Measurements from ENCODE around the gene PNMA6E. TPM values are rescaled to one million over a fixed set of nuclear protein-coding genes. Genes with fewer than 3 reads are reported as not detected.

Gene PNMA6E
- total RNA-seq: not detected in 2 replicates

DNA sequence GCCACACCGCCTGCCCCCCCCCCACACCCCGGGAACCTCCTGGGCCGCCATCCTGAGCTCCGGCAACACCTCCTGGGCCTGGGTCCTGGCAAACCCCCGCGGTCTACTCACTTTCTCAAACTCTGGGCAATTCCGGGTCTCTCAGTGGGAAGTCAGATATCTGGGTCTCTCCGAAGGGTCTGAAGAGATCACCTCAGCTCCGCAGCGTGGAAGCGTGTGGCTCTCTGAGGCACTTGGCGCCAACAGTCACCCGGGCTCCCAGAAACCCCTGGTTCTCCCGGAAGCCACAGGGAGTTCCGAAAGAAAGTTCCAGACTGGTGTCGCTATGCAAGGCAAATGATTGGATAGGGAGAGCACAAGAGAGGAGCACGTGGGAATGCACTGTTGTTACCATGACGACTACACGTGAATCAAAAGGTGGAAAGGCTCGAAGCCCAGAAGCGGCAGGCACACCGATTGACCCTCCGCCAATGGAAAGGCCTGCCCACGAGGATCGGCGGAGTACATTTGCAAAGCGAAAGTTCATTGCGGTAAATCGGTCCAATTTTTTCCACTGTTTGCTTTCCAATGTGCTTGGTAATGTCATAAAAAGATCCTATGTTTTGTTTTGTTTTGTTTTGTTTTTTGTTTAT, at the start of gene PNMA6E:
Gene PNMA6E (minus strand): TSS at position 218 of the 632 bp plus-strand sequence. CDS start 2,501 bp downstream, outside the sequence.
- TF ChIP-seq, protein P1, sequence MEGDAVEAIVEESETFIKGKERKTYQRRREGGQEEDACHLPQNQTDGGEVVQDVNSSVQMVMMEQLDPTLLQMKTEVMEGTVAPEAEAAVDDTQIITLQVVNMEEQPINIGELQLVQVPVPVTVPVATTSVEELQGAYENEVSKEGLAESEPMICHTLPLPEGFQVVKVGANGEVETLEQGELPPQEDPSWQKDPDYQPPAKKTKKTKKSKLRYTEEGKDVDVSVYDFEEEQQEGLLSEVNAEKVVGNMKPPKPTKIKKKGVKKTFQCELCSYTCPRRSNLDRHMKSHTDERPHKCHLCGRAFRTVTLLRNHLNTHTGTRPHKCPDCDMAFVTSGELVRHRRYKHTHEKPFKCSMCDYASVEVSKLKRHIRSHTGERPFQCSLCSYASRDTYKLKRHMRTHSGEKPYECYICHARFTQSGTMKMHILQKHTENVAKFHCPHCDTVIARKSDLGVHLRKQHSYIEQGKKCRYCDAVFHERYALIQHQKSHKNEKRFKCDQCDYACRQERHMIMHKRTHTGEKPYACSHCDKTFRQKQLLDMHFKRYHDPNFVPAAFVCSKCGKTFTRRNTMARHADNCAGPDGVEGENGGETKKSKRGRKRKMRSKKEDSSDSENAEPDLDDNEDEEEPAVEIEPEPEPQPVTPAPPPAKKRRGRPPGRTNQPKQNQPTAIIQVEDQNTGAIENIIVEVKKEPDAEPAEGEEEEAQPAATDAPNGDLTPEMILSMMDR (conservative IDR thresholded peaks at IDR 0.05; ENCODE audit: low read depth, low read length): no peak
- no peak for DNase-seq (ENCODE audit: low read depth)

DNA sequence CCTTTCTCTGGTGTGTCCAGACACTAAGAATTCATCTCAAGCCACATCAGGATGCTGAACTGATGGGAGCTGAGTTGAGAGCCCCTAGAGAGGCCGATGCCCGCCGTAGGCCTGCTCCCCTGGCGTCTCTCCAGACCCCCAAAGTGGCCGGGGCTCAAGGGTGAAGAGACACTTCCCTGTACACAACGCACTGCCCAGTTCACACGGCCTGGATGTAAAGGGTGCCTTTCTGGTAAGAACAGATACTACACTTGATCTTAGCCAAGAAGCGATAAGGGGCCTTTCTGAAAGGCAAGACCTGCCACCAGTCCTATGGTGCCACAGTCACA, 49.8 kb upstream of the PNMA6E start:
- no peak overlapping the region for H3K4me3 ChIP-seq (ENCODE audit: low read depth, low read length)
- TF ChIP-seq, protein P1 (conservative IDR thresholded peaks at IDR 0.05; ENCODE audit: low read depth, low read length): no peak
- DNase-seq (ENCODE audit: low read depth): no peak

More for the DNA sequence above, at the start of gene PNMA6E:
- no peak within 1 kb of the TSS for H3K4me3 ChIP-seq (ENCODE audit: low read depth, low read length)

DNA sequence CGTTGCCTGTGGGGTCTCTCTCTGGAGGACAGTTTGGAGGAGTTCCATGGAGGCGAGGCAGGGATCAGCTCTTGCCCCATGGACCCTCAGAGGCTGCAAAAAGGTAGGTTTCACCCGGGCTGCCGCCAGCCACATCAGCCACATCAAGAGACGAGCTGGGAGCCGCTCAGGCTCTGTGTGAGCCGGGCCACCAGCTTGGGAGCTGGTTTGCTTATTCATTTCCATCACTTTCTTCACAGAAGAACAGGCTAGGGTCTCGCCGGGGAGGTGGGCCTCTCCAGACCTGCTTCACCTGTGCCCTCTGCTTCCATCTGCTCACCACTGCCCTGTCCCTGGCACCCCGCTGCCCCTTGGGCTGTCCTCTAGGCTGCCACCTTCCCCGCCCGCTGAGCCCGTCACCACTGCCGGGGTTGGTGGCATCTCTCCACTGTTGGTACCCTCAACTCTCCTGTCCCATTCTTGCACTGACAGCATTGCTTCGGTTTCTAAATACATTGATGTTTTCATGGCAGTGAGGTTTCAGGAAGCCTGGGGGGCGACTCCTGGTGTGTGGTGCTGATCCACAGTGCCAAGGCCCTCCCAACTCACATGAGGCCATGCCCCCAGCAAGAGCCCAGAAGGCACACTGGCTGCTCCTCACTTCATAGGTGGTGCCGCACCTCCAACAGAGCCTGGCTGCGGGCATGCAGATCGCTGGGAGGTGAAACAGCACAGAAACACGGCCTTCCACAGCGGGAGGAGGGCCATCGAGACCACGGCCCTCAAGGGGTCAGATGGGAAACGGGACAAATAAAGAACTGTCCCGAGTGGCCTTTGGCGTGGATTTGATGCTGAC, 49.2 kb upstream of the PNMA6E start:
- no peak overlapping the region for H3K4me3 ChIP-seq (ENCODE audit: low read depth, low read length)
- TF ChIP-seq, protein P1 (conservative IDR thresholded peaks at IDR 0.05; ENCODE audit: low read depth, low read length): no peak
- DNase-seq (ENCODE audit: low read depth): no peak

DNA sequence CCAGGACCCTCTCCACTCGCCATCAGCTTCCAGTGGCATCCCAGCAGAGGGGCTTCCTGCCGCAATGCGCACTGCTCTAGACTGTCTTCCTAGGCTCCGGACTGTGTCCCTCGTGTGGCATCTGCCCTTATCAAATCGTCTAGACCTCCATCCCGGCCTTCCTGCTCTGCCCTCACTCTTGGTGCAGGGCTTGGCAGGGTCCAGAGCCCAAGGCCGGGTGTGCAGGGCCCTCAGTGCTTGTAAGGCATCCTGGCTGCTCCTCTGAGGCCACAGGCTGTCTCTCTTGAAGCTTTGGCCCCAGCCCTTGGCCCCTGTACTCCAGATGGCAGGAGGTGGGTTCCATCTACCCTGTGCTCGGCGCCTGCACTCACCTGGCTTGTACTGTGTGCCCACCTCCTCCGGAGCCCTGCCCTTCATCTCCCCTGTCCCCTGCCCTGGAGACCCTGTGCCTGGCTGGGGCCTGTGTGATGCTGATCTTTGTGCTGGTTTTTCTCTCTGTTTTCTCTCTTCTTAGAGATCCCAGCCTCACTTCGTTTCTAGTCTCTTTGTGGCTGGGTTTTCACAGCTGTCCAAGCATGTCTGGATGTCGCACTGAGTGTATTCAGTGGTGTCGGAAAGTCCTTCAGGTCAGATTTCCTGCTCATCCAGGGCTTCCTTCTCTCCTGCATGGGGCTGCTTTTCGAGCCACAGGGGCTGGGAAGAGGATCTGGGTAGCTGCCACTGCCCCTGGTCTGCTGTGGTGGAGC, 48.4 kb upstream of the PNMA6E start:
- no peak for DNase-seq (ENCODE audit: low read depth)
- TF ChIP-seq, protein P1 (conservative IDR thresholded peaks at IDR 0.05; ENCODE audit: low read depth, low read length): no peak
- H3K4me3 ChIP-seq (ENCODE audit: low read depth, low read length): no peak overlapping the region

DNA sequence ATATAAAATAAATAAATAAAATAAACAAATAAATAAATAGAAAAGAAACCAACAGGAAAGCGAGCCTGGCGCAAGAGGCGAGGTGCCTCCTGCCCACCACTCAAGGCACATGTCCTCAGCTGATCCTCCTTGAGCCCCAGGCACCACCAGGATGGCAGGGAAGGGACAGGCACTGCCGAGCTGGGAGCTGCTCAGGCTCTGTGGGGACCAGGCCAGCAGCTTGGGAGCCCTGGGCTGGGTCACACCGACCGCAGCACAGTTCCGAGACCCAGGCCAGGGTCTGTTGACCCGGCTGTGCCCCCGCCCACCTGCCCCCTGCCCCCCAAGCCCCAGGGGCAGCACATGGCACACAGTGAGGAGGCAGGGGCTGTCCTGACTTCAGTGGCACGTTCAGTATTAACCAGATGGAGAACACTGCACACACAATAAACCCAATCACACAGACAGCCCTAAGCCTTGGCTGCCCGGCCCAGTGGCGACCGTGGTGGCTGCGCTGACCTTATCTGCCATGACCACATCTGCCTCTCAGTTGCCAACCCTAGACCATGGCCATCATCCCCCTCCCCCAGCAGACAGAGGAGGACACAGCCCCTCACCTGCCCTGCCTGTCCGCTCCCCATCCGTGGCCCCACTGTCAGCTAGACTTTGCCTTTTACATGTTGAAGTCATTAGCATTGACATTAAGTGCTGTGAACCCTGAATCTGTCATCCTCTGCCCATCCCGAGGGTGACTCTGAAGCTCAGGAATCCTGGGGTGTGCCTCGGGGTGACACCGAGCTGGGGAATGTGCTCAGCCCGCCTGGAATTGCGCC, 47.6 kb upstream of the PNMA6E start:
- TF ChIP-seq, protein P1 (conservative IDR thresholded peaks at IDR 0.05; ENCODE audit: low read depth, low read length): no peak
- no peak for DNase-seq (ENCODE audit: low read depth)
- no peak overlapping the region for H3K4me3 ChIP-seq (ENCODE audit: low read depth, low read length)

DNA sequence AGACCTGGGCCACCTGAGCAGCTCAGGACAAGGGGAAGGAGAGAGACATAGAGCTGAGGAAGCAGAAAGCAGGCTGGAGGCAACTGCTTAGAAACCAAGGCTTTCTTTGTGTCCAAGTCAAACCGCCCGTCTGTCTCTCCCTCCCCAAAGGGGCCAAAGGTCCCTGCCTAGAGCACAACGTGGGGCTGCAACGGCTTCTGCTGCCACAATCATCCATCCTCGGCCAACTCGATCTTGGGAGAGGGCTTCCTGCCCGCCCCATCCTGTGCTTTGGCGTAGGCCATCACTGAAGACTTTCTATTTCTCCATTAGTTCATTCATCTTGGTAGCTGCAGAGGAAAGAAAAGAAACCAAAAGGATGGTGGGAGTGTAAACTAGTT, 46.4 kb upstream of the PNMA6E start:
- H3K4me3 ChIP-seq (ENCODE audit: low read depth, low read length): no peak overlapping the region
- no peak for DNase-seq (ENCODE audit: low read depth)
- TF ChIP-seq, protein P1 (conservative IDR thresholded peaks at IDR 0.05; ENCODE audit: low read depth, low read length): no peak

Data from epithelial cell of proximal tubule (primary cell).